Peyer's patch (tissue), 4 donors: Measurements from ENCODE around the gene AKAP1. TPM values are rescaled to one million over a fixed set of nuclear protein-coding genes. Genes with fewer than 3 reads are reported as not detected.
"Not testable (repeated sequence)": the region's sequence is repeated elsewhere in the genome, so short reads cannot be mapped to it uniquely, and the experiment has no call there.

Experiments used
- DNase-seq, 3 donors: peaks; one replicate each; pipeline ENCODE4 v3.0.0-alpha.2; 2017 to 2019
- H3K27ac ChIP-seq, 4 donors: fragments of 200-600 bp; sonication (generic); one replicate each; pipeline ENCODE4 v1.5.1; 2016 to 2019
- H3K27me3 ChIP-seq, 2 donors: fragments of 200-600 bp; sonication (generic); one replicate each; pipeline ENCODE4 v1.5.1; 2019
- H3K36me3 ChIP-seq, 3 donors: fragments of 200-600 bp; sonication (generic); one replicate each; pipeline ENCODE4 v1.5.1; 2016 to 2019
- H3K4me1 ChIP-seq, 4 donors: fragments of 200-600 bp; sonication (generic); one replicate each; pipeline ENCODE4 v1.5.1; 2016 to 2019
- H3K4me3 ChIP-seq, 4 donors: fragments of 200-600 bp; sonication (generic); 1 replicate in 3 of 4; 2 replicates in 1 of 4; pipeline ENCODE4 v1.5.1; 2016 to 2019; ENCODE audit warnings: mild to moderate bottlenecking in 1 of 4
- H3K9me3 ChIP-seq, 4 donors: fragments of 200-600 bp; sonication (generic); one replicate each; pipeline ENCODE4 v1.5.1; 2016 to 2019; ENCODE audit warnings: mild to moderate bottlenecking in 1 of 4
- CTCF ChIP-seq, 6 experiments: fragments of 450-650 bp in 4 of 6; fragments of 200-600 bp in 2 of 6; sonication (generic) in 1 of 6; IDR thresholded peaks; one replicate each; pipeline ENCODE4 v1.5.1; 2017 to 2019; ENCODE audit warnings: antibody characterized with exemption in 6 of 6, mild to moderate bottlenecking in 3 of 6, moderate library complexity in 1 of 6
- POLR2A ChIP-seq, 2 donors: fragments of 450-650 bp; IDR thresholded peaks; one replicate each; pipeline ENCODE4 v1.5.1; 2017; ENCODE audit warnings: antibody characterized with exemption in 2 of 2, mild to moderate bottlenecking in 2 of 2, moderate library complexity in 2 of 2
- total RNA-seq, 4 donors: library from RNA; depleted of rRNA; stranded (reverse); fragments of >200 nt; gene quantifications; one replicate each; pipeline ENCODE4 v1.1.0, GENCODE V29; 2016

Gene AKAP1
- total RNA-seq, 4 donors from 2014 or later: 123 to 203 (median 166) TPM

GRCh38 chr17:57092171-57092570 lies 7.1 kb downstream of the AKAP1 start:
- TF ChIP-seq POLR2A (IDR thresholded peaks at IDR 0.05) (no peak), CTCF (IDR thresholded peaks at IDR 0.05) (no peak)
- peak overlapping the region in 3 of 4 donors; percentile 48 to 82 (median 49) for H3K27ac ChIP-seq
- no peaks in the 10 kb centered on the region for H3K27me3 ChIP-seq
- no peak overlapping the region for H3K4me3 ChIP-seq
- no peaks in the 10 kb centered on the region for H3K9me3 ChIP-seq
- DNase-seq: no peak
- H3K36me3 ChIP-seq: no peaks in the 10 kb centered on the region
- peaks cover 0 to 87% (median 4%) of the 10 kb centered on the region in 4 donors for H3K4me1 ChIP-seq

GRCh38 chr17:57092779-57093178 lies 7.7 kb downstream of the AKAP1 start:
- no peak overlapping the region for H3K4me3 ChIP-seq
- no peak for TF ChIP-seq POLR2A (IDR thresholded peaks at IDR 0.05)
- TF ChIP-seq CTCF (IDR thresholded peaks at IDR 0.05): no peak
- H3K4me1 ChIP-seq: peaks cover 0 to 87% (median 4%) of the 10 kb centered on the region in 4 donors
- no peaks in the 10 kb centered on the region for H3K9me3 ChIP-seq
- no peaks in the 10 kb centered on the region for H3K27me3 ChIP-seq
- no peaks in the 10 kb centered on the region for H3K36me3 ChIP-seq
- DNase-seq: no peak
- peak overlapping the region in 3 of 4 donors; percentile 48 to 82 (median 49) for H3K27ac ChIP-seq

GRCh38 chr17:57096472-57097202 lies 11.6 kb downstream of the AKAP1 start:
- Histone ChIP-seq H3K4me1 (peaks cover 0 to 72% (median 2%) of the 10 kb centered on the region in 4 donors), H3K27ac (peak overlapping the region in 3 of 4 donors; percentile 45 to 72 (median 61))
- TF ChIP-seq CTCF (IDR thresholded peaks at IDR 0.05) (no peak), POLR2A (IDR thresholded peaks at IDR 0.05) (no peak)

GRCh38 chr17:57097832-57098421 lies 12.9 kb downstream of the AKAP1 start:
- peak overlapping the region in 2 of 4 donors; percentile 61 to 72 for H3K27ac ChIP-seq
- no peak for DNase-seq
- H3K4me1 ChIP-seq: peaks cover 0 to 59% (median 2%) of the 10 kb centered on the region in 4 donors

More at GRCh38 chr17:57096472-57097202, 11.6 kb downstream of the AKAP1 start:
- Histone ChIP-seq H3K9me3 (no peaks in the 10 kb centered on the region), H3K4me3 (no peak overlapping the region), H3K27me3 (no peaks in the 10 kb centered on the region), H3K36me3 (no peaks in the 10 kb centered on the region)
- DNase-seq: peak in 1 of 3 donors; percentile 69

GRCh38 chr17:57099165-57099564 lies 14.1 kb downstream of the AKAP1 start:
- H3K9me3 ChIP-seq: no peaks in the 10 kb centered on the region
- H3K27ac ChIP-seq: peak overlapping the region in 2 of 4 donors; percentile 61 to 63
- H3K4me3 ChIP-seq: no peak overlapping the region
- H3K27me3 ChIP-seq: no peaks in the 10 kb centered on the region
- H3K4me1 ChIP-seq: peaks cover 0 to 50% (median 2%) of the 10 kb centered on the region in 4 donors
- TF ChIP-seq POLR2A (IDR thresholded peaks at IDR 0.05): no peak
- no peak for DNase-seq
- no peaks in the 10 kb centered on the region for H3K36me3 ChIP-seq

More at GRCh38 chr17:57097832-57098421, 12.9 kb downstream of the AKAP1 start:
- Histone ChIP-seq H3K27me3 (no peaks in the 10 kb centered on the region), H3K36me3 (no peaks in the 10 kb centered on the region), H3K4me3 (no peak overlapping the region), H3K9me3 (no peaks in the 10 kb centered on the region)
- no peak for TF ChIP-seq CTCF (IDR thresholded peaks at IDR 0.05)
- no peak for TF ChIP-seq POLR2A (IDR thresholded peaks at IDR 0.05)

- peaks cover 0 to 50% (median 0%) of the 10 kb centered on the region in 4 donors for H3K4me1 ChIP-seq
- H3K4me3 ChIP-seq: no peak overlapping the region
- no peak overlapping the region for H3K27ac ChIP-seq
- no peaks in the 10 kb centered on the region for H3K27me3 ChIP-seq
- peaks cover 0 to 6% (median 0%) of the 10 kb centered on the region in 3 donors for H3K36me3 ChIP-seq
- H3K9me3 ChIP-seq: no peaks in the 10 kb centered on the region
- DNase-seq: no peak
- TF ChIP-seq POLR2A (IDR thresholded peaks at IDR 0.05) (no peak), CTCF (IDR thresholded peaks at IDR 0.05) (no peak)
These were observed 17.1 kb downstream of the AKAP1 start for GRCh38 chr17:57102122-57102521.

GRCh38 chr17:57102660-57103059 lies 17.6 kb downstream of the AKAP1 start:
- not testable (repeated sequence) for H3K27me3 ChIP-seq, H3K9me3 ChIP-seq, H3K4me3 ChIP-seq, H3K36me3 ChIP-seq, DNase-seq, H3K27ac ChIP-seq
- peaks cover 0 to 48% (median 0%) of the 10 kb centered on the region in 4 donors for H3K4me1 ChIP-seq
